MCF 10A (cell line): ENCODE results near the gene SRGAP3. TPM values are rescaled to one million over a fixed set of nuclear protein-coding genes. Genes with fewer than 3 reads are reported as not detected.

ENCODE experiments used
- BruUV-seq: library from RNA; stranded (reverse); fragments of 400-500 nt; replicated peaks from 2 replicates; lab custom pipeline; 2021; lab: Mats Ljungman, UMichigan
- CTCF ChIA-PET: fragments of 300-600 bp; sonication (Branson Sonifier 250); formaldehyde crosslinking; extraction: SDS; loops from one replicate; lab custom pipeline; 2021; ENCODE audit warnings: antibody characterized with exemption, inconsistent platforms; lab: Yijun Ruan, JAX
- POLR2A ChIA-PET: fragments of 300-600, 350-650 bp; sonication (Branson Sonifier 250); formaldehyde crosslinking; extraction: SDS; loops from one replicate; lab custom pipeline; 2020; ENCODE audit warnings: antibody characterized with exemption, inconsistent platforms; lab: Yijun Ruan, JAX
- DNase-seq: peaks from one replicate; pipeline ENCODE4 v3.0.0-alpha.2; 2018; ENCODE audit not compliant: unreplicated experiment
- H3K27ac Mint-ChIP-seq: one replicate; pipeline ENCODE4 v1.8.0; 2022; ENCODE audit warnings: mild to moderate bottlenecking, low read depth, mixed read lengths; ENCODE audit not compliant: unreplicated experiment
- H3K27me3 Mint-ChIP-seq: one replicate; pipeline ENCODE4 v1.8.0; 2022; ENCODE audit warnings: mixed read lengths; ENCODE audit not compliant: insufficient read depth, unreplicated experiment
- H3K36me3 Mint-ChIP-seq: one replicate; pipeline ENCODE4 v1.8.0; 2022; ENCODE audit warnings: mild to moderate bottlenecking, moderate library complexity, mixed read lengths; ENCODE audit not compliant: insufficient read depth, unreplicated experiment
- H3K4me1 Mint-ChIP-seq: one replicate; pipeline ENCODE4 v1.8.0; 2022; ENCODE audit warnings: mixed read lengths; ENCODE audit not compliant: insufficient read depth, unreplicated experiment
- H3K4me3 Mint-ChIP-seq: one replicate; pipeline ENCODE4 v1.8.0; 2022; ENCODE audit warnings: mild to moderate bottlenecking, moderate library complexity, mixed read lengths; ENCODE audit not compliant: unreplicated experiment
- H3K9me3 Mint-ChIP-seq: one replicate; pipeline ENCODE4 v1.8.0; 2022; ENCODE audit warnings: mixed read lengths; ENCODE audit not compliant: unreplicated experiment
- intact Hi-C: fragments of 100-400 bp; cut with micrococcal nuclease; formaldehyde crosslinking; loops from 2 replicates; pipeline ENCODE4 v1.14.1; 2022
- total RNA-seq: library from RNA; stranded (reverse); gene quantifications from 2 replicates; pipeline ENCODE4 v1.2.3, GENCODE V29; 2022
- TF ChIP-seq, protein P1 (sequence below): fragments of 200-600 bp; IDR thresholded peaks from one replicate; pipeline ENCODE4 v1.8.0; 2022; ENCODE audit warnings: antibody characterized with exemption, mild to moderate bottlenecking; ENCODE audit not compliant: unreplicated experiment

The SRGAP3 gene
- total RNA-seq, 1 experiment from 2014 or later, result 19.8 TPM

DNA sequence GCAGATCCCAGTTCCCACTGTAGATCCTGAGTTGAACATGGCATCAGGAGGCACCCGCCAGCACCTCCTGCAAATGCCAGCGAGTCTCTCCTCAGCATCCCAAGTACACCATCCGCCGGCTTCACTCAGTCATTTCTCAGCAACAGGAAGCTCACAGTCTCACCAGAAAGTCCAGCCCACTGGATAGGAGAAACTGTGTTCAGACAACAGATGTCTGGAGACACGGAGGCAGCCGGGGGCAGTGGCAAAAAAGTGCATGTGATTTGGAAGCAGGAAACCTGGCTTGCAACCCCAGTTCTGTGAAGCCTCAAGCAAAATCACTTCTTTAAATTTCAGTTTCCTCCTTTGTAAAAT, 68.7 kb downstream of the SRGAP3 start:
- H3K36me3 Mint-ChIP-seq, result peaks cover 5% of the 10 kb centered on the region
- H3K27me3 Mint-ChIP-seq, result no peaks in the 10 kb centered on the region
- H3K27ac Mint-ChIP-seq, result no peak overlapping the region
- intact Hi-C loops, result no loop called here
- H3K9me3 Mint-ChIP-seq, result no peaks in the 10 kb centered on the region
- no TSS peak for BruUV-seq
- TF ChIP-seq, protein P1, sequence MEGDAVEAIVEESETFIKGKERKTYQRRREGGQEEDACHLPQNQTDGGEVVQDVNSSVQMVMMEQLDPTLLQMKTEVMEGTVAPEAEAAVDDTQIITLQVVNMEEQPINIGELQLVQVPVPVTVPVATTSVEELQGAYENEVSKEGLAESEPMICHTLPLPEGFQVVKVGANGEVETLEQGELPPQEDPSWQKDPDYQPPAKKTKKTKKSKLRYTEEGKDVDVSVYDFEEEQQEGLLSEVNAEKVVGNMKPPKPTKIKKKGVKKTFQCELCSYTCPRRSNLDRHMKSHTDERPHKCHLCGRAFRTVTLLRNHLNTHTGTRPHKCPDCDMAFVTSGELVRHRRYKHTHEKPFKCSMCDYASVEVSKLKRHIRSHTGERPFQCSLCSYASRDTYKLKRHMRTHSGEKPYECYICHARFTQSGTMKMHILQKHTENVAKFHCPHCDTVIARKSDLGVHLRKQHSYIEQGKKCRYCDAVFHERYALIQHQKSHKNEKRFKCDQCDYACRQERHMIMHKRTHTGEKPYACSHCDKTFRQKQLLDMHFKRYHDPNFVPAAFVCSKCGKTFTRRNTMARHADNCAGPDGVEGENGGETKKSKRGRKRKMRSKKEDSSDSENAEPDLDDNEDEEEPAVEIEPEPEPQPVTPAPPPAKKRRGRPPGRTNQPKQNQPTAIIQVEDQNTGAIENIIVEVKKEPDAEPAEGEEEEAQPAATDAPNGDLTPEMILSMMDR, result no peak
- peaks cover 32% of the 10 kb centered on the region for H3K4me1 Mint-ChIP-seq
- no peak for DNase-seq
- ChIA-PET CTCF (interaction anchor here (0.6 to 1.0 kb wide), 2 partner anchors 9 to 243 kb away, joined by 3 to 6 read pairs; no protein-coding TSS in a partner anchor), POLR2A (interaction anchor here (0.7 kb wide), 1 partner anchor 230 kb away, joined by 3 read pairs; no protein-coding TSS in a partner anchor)
- H3K4me3 Mint-ChIP-seq, result no peak overlapping the region

DNA sequence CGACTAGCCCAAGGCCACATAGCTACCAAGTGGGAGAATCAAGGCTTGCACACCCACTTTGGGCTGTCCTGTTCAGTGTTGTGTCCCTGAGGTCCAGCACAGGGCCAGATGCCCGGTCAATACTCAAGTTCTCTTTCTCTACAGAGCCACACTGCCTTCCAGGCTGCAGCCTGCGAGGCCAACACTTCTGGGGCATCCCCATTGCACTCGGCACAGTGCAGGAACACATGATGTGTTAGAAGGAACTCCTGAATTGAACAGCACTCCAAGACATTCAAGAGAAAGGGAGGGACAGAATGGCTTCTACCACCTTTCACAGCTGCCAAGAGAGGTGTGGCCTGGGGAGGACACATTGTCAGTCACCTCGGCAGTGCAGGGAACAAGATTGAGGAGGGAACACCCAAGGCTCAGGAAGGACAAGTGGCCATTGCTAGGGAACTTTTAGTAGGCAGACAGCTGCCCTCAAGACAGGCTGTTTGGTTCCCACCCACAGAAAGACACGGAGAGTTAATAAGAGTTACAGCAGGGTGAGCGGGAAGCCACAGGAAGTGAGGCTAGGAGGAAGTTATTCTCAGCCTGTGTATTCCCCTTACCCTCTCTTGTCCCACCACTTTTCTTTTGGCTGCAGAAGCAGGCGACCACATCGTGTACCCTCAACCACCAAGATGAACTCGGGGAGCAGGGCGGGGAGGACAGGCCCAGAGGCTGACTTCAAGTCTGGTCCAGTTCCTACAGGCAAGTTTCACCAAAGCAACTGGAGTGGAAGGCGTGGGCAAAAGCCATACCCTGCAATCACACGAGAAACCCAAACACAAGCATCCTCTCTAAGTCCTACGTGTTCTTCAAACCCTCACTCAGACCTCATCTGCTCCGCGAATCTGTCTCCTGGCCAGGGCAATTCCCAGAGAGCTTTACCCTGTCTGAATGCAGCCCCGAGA, 69.4 kb downstream of the SRGAP3 start:
- H3K4me1 Mint-ChIP-seq, result peaks cover 39% of the 10 kb centered on the region
- TF ChIP-seq, protein P1, result no peak
- CTCF ChIA-PET, result interaction anchor here (1.0 kb wide), 1 partner anchor 9 kb away, joined by 6 read pairs; no protein-coding TSS in a partner anchor
- DNase-seq, result no peak
- H3K27ac Mint-ChIP-seq, result no peak overlapping the region
- no peak overlapping the region for H3K4me3 Mint-ChIP-seq
- intact Hi-C loops, result loop anchor here (5.0 kb wide), 1 partner anchor 67 kb away; the partner anchor contains the start of gene SRGAP3
- peaks cover 5% of the 10 kb centered on the region for H3K36me3 Mint-ChIP-seq
- no peaks in the 10 kb centered on the region for H3K27me3 Mint-ChIP-seq
- no TSS peak for BruUV-seq
- POLR2A ChIA-PET, result interaction anchor here (0.7 kb wide), 1 partner anchor 54 kb away, joined by 3 read pairs; no protein-coding TSS in a partner anchor
- H3K9me3 Mint-ChIP-seq, result no peaks in the 10 kb centered on the region

DNA sequence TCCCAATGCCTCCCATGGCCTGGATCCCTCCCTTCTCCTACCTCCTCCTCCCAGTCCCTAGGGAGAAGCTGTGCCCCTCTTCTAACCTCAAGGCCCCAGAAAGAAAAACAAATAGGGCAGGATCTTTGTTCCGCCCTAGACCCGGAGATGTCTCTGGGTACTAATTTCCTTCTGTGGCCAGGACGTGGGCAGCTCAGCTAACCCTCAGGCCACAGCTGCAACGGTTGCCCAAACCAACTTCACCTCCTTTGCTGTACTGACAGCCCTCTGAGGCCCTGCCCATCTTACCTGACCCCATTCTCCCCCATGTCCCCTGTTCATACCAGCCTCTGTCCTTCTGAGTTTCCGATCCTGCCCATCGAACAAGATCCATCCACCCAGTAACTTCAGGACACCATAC, 70.7 kb downstream of the SRGAP3 start:
- no peak overlapping the region for H3K4me3 Mint-ChIP-seq
- H3K27ac Mint-ChIP-seq, result peak overlapping the region; percentile 57
- H3K4me1 Mint-ChIP-seq, result peaks cover 51% of the 10 kb centered on the region
- peaks cover 6% of the 10 kb centered on the region for H3K9me3 Mint-ChIP-seq
- TF ChIP-seq, protein P1, result no peak
- peaks cover 5% of the 10 kb centered on the region for H3K36me3 Mint-ChIP-seq
- H3K27me3 Mint-ChIP-seq, result no peaks in the 10 kb centered on the region
- DNase-seq, result no peak
- ChIA-PET CTCF (no interaction called here), POLR2A (no interaction called here)
- intact Hi-C loops, result loop anchor here (5.0 kb wide), 1 partner anchor 69 kb away; the partner anchor contains the start of gene SRGAP3
- BruUV-seq, result no TSS peak

DNA sequence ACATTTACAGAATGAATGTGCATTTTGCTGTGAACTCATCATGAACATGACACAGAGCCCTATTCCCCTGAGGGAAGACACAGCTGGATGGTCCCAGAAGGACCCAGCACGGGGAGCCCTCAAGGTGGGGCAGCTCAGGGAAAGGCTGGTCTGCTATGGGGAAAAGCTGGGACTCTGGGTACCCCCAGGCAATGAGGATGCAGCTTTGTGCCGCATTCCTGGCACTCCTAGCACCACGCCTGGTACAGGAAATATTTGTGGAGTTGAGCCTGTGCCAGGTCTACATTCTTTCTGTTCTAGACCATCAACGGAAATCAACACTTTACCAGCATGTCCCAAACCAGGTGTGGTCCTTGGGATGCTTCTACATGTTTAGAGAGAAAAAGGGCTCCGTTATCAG, 74.0 kb downstream of the SRGAP3 start:
- Mint-ChIP-seq H3K9me3 (peaks cover 7% of the 10 kb centered on the region), H3K4me3 (no peak overlapping the region), H3K27me3 (no peaks in the 10 kb centered on the region), H3K36me3 (peaks cover 11% of the 10 kb centered on the region), H3K27ac (peak overlapping the region; percentile 97), H3K4me1 (peaks cover 67% of the 10 kb centered on the region)
- intact Hi-C loops, result loop anchor here (5.0 kb wide), 1 partner anchor 72 kb away; the partner anchor contains the start of gene SRGAP3
- TF ChIP-seq, protein P1, result no peak
- no TSS peak for BruUV-seq
- ChIA-PET CTCF (interaction anchor here (0.7 to 1.1 kb wide), 2 partner anchors 127 to 128 kb away, joined by 3 to 5 read pairs; no protein-coding TSS in a partner anchor), POLR2A (interaction anchor here (1.1 to 1.8 kb wide), 6 partner anchors 10 to 102 kb away, joined by 3 to 7 read pairs (median 4); partner anchors contain the start of gene SRGAP3)
- DNase-seq, result peak; percentile 78
